GM12865 (cell line): ENCODE measurements around the gene ARMC3.
"Not testable (repeated sequence)": the region's sequence is repeated elsewhere in the genome, so short reads cannot be mapped to it uniquely, and the experiment has no call there.

ENCODE experiments used
- DNase-seq: peaks from one replicate; pipeline ENCODE4 v3.0.0; 2010; ENCODE audit warnings: low read depth
- H3K4me3 ChIP-seq: 2 replicates; pipeline ENCODE4 v1.5.1; 2011; ENCODE audit warnings: mild to moderate bottlenecking, low read depth, low read length, control low read depth
- CTCF ChIP-seq: IDR thresholded peaks from 2 replicates; pipeline ENCODE4 v1.5.1; 2011; ENCODE audit warnings: low read length, control low read depth, low read depth, inconsistent platforms; ENCODE audit not compliant: insufficient read depth; ENCODE audit errors: missing control alignments

ARMC3 gene

DNA sequence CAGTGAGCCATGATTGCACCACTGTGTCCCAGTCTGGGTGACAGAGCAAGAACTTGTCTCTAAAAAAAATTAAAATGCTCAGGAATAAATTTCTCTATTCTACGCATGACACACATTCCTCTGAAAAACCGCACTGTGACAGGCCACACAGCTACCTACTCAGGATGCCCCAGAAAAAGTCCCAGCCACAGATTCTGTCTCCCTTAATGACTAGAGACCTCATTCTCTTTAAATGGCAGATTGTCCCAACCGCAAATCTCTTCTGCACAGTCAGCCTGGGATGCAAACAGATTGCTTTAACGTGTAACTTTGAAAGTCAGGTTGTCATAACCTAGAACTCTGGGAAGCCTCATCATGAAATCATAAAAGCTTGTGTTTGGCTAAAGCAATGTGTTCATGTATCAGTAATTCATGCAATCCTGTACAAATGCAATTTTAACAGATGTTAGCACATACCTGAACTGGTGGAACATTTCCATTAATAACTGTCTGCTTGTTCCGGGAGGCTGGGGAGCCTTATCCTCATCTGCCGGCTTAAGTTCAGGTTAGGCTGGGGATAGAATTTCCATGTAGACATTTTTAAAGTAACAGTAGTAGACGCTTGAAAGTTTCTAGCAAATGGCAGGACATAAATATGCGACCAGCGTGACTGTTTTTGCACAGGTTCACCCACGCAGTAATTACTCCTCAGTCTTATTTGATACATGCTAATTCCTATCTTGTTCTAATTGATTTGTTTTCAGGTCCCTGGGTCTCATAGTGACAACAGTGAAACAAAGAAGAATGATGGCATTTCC, 141.4 kb downstream of the ARMC3 start:
- DNase-seq, result peak; percentile 82
- no peak overlapping the region for H3K4me3 ChIP-seq
- TF ChIP-seq CTCF, result no peak

GRCh38 chr10:23070092-23070912, 142.4 kb downstream of the ARMC3 start:
- not testable (repeated sequence) for DNase-seq

GRCh38 chr10:23070913-23071218, 143.0 kb downstream of the ARMC3 start:
- peak; percentile 77 for DNase-seq
- no peak for TF ChIP-seq CTCF
- no peak overlapping the region for H3K4me3 ChIP-seq

More at GRCh38 chr10:23070092-23070912, 142.4 kb downstream of the ARMC3 start:
- not testable (repeated sequence) for H3K4me3 ChIP-seq

DNA sequence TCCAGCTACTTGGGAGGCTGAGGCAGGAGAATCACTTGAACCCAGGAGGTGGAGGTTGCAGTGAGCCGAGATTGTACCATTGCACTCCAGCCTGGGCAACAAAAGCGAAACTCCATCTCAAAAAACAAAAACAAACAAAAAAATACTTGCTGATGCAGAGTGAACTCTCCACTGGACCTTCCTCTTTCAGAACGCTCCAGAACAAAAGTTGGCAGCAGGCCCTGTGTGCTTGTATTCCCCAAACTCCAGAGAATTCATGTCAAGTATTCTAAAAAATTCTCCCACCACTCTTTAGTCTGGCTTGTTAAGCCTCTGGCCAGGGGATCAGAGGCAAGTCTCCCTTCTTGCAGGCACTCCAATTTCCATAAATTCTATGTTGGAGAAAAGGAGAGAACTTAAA, 144.7 kb downstream of the ARMC3 start:
- not testable (repeated sequence) for DNase-seq, H3K4me3 ChIP-seq

DNA sequence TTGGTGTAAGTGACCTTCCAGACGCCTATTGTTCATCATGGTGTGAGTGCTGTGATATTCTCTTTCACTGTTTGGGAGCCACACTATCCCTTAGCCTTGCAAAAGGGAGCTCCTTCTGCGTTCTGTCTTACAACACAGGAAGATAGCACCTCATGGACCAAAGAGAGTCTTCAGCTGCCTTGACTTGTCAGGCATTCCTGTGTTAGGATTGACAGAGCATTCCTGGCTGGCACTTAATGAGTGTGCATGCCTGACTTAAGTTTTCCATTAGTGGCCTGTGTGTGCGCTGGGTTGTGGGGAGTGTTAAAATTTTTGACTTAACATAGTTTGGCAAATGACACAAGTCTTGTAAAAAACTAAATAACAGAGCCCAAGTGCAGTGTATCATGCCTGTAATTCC, 145.7 kb downstream of the ARMC3 start:
- no peak for TF ChIP-seq CTCF
- no peak for DNase-seq

DNA sequence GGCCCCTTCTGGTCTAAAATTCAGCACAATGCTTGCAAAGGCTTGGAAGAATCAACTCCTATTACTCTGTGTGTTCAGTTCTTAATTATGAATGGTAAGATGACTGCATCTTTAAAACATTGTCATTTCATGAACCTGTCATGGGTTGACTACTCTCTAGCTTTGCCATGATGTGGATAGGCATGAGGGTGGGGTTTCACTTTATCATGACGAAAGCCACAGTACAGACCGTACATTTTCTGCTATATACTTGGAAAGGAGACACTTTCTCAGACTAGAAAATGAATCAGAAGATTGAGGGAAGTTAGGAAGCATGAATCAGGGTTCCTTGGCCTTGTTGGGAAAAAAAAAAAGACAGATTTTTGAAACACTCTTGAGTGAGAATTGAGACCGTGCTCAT, 147.8 kb downstream of the ARMC3 start:
- DNase-seq, result no peak
- no peak for TF ChIP-seq CTCF
- no peak overlapping the region for H3K4me3 ChIP-seq

More for the DNA sequence above, 145.7 kb downstream of the ARMC3 start:
- H3K4me3 ChIP-seq, result no peak overlapping the region

DNA sequence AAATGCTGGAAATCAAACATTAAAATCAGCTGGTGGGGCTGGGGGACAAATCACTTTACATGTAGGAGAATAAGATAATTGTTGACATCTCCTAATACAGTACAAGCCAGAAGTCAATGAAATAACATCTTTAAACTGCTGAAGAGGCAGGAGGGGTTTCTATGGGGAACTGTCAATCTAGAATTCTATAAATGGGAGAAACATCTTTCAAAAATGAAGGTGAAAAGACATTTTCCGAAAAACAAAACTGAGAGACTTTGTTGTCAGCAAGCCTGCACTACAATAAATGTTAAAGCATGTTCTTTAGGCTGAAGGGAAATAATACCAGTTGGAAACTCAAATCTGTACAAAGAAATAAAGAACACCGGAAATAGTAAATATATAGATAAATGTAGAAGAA, 150.3 kb downstream of the ARMC3 start:
- TF ChIP-seq CTCF, result no peak
- no peak overlapping the region for H3K4me3 ChIP-seq
- no peak for DNase-seq

DNA sequence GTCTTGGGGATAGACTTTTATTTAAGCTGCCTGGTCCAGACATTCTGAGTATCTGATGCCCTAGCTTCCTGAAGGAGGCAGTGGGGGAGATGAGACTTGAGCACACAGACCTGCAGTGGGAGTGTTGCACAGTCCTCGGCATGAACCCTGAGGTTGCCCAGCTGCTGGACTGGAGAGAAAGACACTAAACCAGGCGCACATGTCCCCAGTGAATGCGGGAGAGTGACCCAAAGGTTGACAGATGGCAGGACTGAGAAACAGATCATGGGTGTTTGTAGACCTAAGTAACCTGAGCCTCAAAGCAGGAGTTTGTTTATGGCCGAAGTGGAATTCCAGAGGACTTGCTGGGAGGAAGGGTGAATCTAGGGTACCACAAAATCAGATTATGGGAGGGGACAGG, 151.8 kb downstream of the ARMC3 start:
- no peak for DNase-seq
- no peak overlapping the region for H3K4me3 ChIP-seq

More for the DNA sequence above, 151.8 kb downstream of the ARMC3 start:
- no peak for TF ChIP-seq CTCF
